Activated T-helper 1 cell treated with anti-CD3 and anti-CD28 coated beads, Interleukin-12 subunit alpha, Interleukin-12 subunit beta, Interleukin-2, Interleukin-4 antibody, amounts not matched to agents 30 ng/mL and 10 ng/mL and 1 ng/mL, durations not matched to agents 14 hours and 24 hours and 36 hours (primary cell): ENCODE results near the gene DPP8. TPM values are rescaled to one million over a fixed set of nuclear protein-coding genes. Genes with fewer than 3 reads are reported as not detected.

ENCODE experiments used
- DNase-seq: peaks from one replicate; pipeline ENCODE4 v3.0.0; 2021; ENCODE audit warnings: low spot score
- H3K27ac Mint-ChIP-seq: one replicate; pipeline ENCODE4 v1.8.0; 2021; ENCODE audit warnings: mild to moderate bottlenecking, mixed read lengths
- H3K27me3 Mint-ChIP-seq: one replicate; pipeline ENCODE4 v1.8.0; 2022; ENCODE audit warnings: mild to moderate bottlenecking, moderate library complexity, mixed read lengths; ENCODE audit not compliant: insufficient read depth
- H3K36me3 Mint-ChIP-seq: one replicate; pipeline ENCODE4 v1.8.0; 2021; ENCODE audit warnings: low read depth, mixed read lengths
- H3K4me1 Mint-ChIP-seq: one replicate; pipeline ENCODE4 v1.8.0; 2021; ENCODE audit warnings: low read depth, mixed read lengths
- H3K4me3 Mint-ChIP-seq: one replicate; pipeline ENCODE4 v1.8.0; 2021; ENCODE audit warnings: mild to moderate bottlenecking, moderate library complexity, mixed read lengths
- H3K9me3 Mint-ChIP-seq: one replicate; pipeline ENCODE4 v1.8.0; 2021; ENCODE audit warnings: mixed read lengths
- intact Hi-C: fragments of 100-400 bp; cut with micrococcal nuclease; formaldehyde crosslinking; loops from one replicate; pipeline ENCODE4 v1.15.1; 2024
- total RNA-seq: library from RNA; stranded (reverse); gene quantifications from 2 replicates; pipeline ENCODE4 v1.2.3, GENCODE V29; 2022

DPP8 gene
- total RNA-seq, 1 donor from 2014 or later: 34.8 TPM

DNA sequence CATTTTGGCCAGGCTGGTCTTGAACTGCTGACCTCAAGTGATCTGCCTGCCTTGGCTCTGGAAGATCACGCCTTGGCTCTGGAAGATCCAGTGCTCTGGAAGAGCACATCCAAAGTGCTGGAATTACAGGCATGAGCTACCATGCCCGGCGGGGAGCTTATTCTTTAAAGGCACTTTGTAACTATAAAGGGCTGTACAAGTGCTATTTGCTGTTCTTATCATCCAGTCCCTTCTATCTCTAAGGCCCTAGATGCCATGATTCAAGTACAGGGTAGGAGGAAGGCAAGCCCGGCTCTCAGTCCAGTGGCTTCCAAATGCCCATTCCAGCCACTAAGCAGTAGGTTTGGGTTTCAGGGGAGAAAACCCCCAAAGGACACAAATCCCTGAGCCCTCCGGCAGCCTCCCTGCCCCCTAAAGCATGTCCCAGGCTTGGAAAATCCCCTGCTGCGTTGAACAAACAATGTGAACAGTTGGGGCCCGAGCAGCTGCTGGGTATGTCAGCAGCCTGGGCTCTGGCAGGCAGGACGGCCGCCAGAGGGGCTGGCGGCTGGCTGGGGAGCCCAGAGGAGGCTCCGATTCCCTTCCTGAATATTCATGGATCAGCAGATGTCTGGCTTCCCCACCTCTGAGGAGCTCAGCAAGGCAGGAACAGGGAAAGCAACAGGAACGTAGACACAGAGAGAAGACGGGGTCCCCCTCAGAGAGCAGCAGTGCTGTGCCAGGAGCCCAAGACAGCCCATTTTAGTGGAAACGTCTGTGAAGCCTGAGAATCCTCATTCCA is 102.5 kb downstream of the DPP8 start:
- H3K4me1 Mint-ChIP-seq: no peaks in the 10 kb centered on the region
- H3K9me3 Mint-ChIP-seq: no peaks in the 10 kb centered on the region
- H3K27ac Mint-ChIP-seq: no peak overlapping the region
- no peak overlapping the region for H3K4me3 Mint-ChIP-seq
- intact Hi-C loops: no loop called here
- H3K36me3 Mint-ChIP-seq: no peaks in the 10 kb centered on the region
- H3K27me3 Mint-ChIP-seq: peaks cover 37% of the 10 kb centered on the region
- DNase-seq: no peak

DNA sequence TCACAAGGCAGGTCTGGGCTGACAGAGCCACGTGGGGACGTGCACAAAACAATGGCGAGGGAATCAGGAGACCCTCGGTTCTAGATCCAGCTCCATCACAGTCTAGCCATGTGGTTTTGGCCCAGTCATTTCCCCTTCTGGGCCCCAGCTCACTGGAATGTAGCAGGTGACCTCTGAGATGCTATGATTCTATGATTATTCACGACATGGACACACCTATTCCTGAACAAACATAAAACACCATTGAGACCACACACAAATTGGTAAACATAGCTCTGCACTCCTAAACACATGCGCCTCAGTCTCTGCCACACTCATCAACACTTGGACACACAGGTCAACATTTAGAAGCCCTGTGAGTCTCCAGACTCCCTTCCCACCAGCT is 103.7 kb downstream of the DPP8 start:
- Mint-ChIP-seq H3K9me3 (no peaks in the 10 kb centered on the region), H3K27me3 (peaks cover 25% of the 10 kb centered on the region), H3K36me3 (no peaks in the 10 kb centered on the region), H3K4me3 (no peak overlapping the region), H3K27ac (no peak overlapping the region), H3K4me1 (peaks cover 8% of the 10 kb centered on the region)
- no peak for DNase-seq
- intact Hi-C loops: no loop called here

DNA sequence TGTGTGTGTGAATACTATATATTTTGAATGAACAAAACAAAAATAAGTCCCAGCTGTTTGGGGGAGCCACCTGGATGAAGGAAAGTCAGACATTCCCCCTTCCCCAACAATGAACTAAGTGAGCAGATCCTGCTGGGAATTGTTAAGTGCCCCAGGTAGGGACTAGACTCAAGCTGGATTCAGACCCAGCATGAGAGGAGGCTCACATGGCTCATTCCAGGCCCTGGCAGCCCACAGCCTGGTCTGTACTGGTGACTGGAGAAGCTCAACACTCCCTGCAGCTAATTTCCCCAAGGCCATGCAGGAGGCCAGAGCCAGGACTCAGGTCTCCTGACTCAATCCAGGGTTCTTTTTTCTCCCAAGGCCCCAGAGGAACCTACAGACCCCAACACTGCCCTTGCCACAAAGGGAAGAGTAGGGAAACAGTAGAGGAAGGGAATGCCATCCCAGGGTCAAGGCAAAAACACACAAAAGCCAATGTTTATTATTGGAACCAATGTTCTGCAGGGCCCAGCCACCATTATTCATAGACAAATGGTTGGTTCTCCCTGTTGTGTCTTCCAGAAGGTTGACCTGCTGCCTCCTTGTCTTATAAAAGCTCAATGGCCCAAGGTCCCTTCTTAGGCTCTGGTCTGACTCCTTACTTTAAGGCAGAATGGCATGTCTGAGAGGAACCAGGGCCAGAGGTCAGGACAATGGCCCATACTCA is 104.3 kb downstream of the DPP8 start:
- H3K36me3 Mint-ChIP-seq: no peaks in the 10 kb centered on the region
- peaks cover 8% of the 10 kb centered on the region for H3K4me1 Mint-ChIP-seq
- H3K27me3 Mint-ChIP-seq: peaks cover 22% of the 10 kb centered on the region

DNA sequence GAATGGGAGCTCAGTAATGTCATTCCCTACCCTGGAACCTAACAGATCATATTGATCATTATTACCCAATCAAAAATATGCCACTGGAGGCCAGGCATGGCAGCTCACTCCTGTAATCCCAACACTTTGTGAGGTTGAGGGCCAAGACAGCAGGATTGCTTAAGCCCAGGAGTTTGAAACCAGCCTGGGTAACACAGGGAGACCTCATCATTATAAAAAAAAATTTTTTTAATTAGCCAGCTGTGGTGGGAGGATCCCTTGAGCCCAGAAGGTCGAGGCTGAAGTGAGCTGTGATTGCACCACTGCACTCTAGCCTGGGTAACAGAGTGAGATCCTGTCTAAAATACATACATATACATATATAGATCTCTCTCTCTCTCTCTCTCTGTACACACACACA is 104.9 kb downstream of the DPP8 start:
- Mint-ChIP-seq H3K36me3 (no peaks in the 10 kb centered on the region), H3K4me1 (peaks cover 8% of the 10 kb centered on the region), H3K4me3 (no peak overlapping the region), H3K9me3 (no peaks in the 10 kb centered on the region), H3K27ac (no peak overlapping the region), H3K27me3 (peaks cover 23% of the 10 kb centered on the region)
- DNase-seq: no peak
- intact Hi-C loops: no loop called here

More for the DNA sequence above, 104.3 kb downstream of the DPP8 start:
- Mint-ChIP-seq H3K9me3 (no peaks in the 10 kb centered on the region), H3K27ac (no peak overlapping the region), H3K4me3 (no peak overlapping the region)
- intact Hi-C loops: no loop called here
- no peak for DNase-seq

DNA sequence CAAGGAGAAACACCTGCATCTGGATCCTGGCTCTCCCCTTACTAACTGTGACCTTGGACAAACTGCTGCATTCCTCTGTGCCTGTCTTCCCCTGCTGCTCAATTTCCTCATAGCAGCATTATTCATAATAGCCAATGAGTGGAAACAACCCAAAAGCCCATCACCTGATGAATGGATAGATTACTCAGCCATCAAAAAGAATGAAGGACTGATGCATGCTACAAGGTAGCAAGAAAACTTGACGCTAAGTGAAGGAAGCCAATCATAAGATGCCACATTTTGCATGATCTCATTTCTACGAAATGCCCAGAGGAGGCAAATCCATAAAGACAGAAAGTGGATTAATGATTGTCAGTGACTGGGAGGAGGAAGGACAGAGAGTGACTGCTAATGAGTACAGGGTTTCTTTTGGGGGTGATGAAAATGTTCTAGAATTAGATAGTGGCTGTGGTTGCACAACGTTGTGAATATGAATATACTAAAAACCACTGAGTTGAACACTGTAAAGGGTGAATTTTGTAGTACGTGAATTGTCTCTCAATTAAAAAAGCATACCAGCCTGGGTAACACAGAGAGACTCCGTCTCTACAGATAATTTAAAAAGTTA is 105.9 kb downstream of the DPP8 start:
- Mint-ChIP-seq H3K9me3 (no peaks in the 10 kb centered on the region), H3K36me3 (no peaks in the 10 kb centered on the region), H3K27me3 (peaks cover 20% of the 10 kb centered on the region), H3K4me1 (peaks cover 8% of the 10 kb centered on the region), H3K27ac (no peak overlapping the region), H3K4me3 (no peak overlapping the region)
- DNase-seq: no peak
- intact Hi-C loops: no loop called here

DNA sequence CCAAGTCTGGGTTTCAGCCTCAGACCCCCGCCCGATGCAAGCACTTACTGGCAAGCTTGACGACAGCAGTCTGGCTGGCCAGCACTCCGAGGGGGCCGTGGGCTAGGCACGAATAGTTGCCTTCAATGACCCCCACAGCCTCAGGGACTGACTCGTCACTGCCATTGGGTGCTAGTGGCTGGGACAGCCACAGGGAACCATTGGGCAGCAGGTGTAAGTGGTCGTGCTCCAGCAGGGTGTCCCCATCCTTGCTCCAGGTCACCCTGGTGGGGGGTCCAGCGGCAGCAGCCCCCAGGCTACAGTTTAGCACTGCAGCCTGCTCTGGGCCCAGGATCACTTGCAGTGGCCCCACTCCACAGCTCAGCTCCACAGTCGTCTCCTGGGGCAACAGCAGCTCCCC is 106.5 kb downstream of the DPP8 start:
- Mint-ChIP-seq H3K9me3 (no peaks in the 10 kb centered on the region), H3K27ac (no peak overlapping the region), H3K4me1 (peaks cover 8% of the 10 kb centered on the region), H3K4me3 (no peak overlapping the region), H3K36me3 (no peaks in the 10 kb centered on the region), H3K27me3 (peaks cover 25% of the 10 kb centered on the region)
- intact Hi-C loops: no loop called here
- no peak for DNase-seq

DNA sequence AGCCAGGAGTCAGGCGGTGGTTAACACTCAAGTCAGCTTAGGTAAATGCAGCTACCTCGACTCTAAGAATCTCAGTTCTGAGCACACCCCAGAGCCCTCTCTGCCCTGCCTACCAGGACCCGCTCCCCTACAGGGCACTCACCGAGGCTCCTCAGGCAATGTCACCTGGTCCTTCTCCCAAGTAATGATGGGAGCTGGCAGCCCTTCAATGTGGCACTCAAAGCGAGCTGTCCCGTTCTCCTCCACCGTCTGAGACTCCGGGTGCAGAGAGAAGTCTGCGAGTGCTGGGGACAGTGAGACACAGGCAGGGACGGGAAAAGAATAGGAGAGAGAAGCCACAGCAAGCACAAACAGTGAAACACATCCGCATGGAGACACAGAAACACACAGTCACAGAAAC is 107.5 kb downstream of the DPP8 start:
- Mint-ChIP-seq H3K4me3 (no peak overlapping the region), H3K9me3 (no peaks in the 10 kb centered on the region), H3K27me3 (peaks cover 25% of the 10 kb centered on the region), H3K27ac (no peak overlapping the region), H3K4me1 (peaks cover 8% of the 10 kb centered on the region), H3K36me3 (no peaks in the 10 kb centered on the region)
- DNase-seq: no peak
- intact Hi-C loops: no loop called here

DNA sequence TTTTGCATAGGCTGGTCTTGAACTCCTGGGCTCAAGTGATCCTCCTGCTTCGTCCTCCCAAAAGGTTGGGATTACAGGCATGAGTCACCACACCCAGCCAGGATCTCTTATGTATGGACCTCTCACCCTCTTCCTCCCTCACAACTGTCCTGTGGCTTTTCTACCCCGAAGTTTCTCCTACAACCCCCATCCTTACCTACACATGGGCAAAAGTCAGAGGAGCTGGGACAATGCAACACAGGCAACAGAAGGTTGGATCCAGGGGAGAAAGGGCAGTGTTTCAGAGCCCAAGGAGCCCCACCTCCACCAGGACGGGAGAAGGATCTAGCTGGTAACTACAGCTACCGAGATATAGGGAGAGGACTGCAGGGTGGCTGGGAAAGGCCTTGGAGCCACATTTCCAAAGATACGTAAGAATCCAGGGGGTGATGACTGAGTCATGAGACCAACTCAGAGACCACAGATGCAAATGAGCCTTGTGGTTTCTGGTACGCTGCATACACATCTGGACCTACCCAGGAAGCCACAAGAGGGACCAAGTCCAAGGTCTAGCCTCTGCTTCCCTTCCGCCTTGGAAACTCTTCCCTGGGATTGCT is 108.4 kb downstream of the DPP8 start:
- no peak overlapping the region for H3K4me3 Mint-ChIP-seq
- peaks cover 19% of the 10 kb centered on the region for H3K27me3 Mint-ChIP-seq
- H3K36me3 Mint-ChIP-seq: no peaks in the 10 kb centered on the region
- intact Hi-C loops: no loop called here
- DNase-seq: no peak
- no peak overlapping the region for H3K27ac Mint-ChIP-seq
- peaks cover 8% of the 10 kb centered on the region for H3K4me1 Mint-ChIP-seq
- H3K9me3 Mint-ChIP-seq: no peaks in the 10 kb centered on the region

DNA sequence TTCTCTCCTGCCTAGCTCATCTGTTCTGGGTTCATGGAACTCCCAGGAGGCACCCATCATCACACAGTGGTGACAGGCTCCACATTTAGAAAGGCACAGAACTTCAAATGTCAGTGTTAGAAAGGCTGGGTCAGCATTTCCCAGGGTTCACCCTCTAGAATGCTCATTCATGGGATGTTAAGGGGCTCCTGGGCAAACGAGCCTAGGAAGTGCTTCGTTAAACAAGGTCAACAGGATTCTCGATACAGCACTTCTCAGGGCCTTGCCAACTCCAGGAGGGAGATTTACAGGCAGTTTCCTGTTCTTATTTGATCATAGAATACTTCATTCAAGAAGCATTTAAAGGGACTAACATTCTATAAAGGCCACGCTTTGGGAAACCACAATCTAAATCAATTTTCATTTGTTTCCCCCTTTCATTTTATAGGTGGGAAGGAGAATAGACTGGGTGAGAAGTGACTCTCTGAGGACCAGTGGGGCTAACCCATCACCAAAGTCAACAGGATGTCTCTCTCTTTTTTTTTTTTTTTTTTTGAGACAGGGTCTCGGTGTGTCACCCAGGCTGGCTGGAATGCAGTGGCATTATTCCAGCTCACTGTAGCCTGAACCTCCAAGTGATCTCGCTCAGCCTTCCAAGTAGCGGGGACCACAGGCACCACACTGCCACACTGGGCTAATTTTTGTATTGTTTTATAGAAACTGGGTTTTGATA is 109.0 kb downstream of the DPP8 start:
- no peak for DNase-seq

DNA sequence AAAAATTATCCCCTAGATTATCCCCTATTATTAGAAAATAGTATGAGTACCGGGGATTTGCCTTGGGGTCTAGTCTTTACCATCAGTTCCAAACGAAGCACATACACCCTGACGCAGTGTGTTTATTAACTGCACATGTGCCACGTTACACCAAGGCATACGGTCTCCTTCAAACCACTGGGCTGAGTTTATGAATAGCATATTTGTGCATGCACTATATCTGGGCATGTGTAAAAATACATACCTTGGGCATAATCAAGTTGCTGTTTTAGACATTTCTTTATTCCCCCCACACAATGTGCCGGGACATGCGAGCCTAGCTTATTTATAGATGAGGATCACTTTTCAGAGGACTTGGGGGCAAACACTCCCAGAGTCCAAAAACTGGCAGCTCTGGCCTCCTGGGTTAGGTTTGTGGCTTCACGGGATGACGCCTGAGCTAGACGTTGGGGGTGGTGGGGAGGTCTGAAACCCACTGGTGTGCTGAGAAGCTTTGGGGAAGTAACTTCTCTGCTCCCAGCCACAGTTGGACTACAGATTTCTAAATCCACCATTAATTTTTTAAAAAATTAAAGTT is 111.0 kb downstream of the DPP8 start:
- intact Hi-C loops: no loop called here
- no peak for DNase-seq
- Mint-ChIP-seq H3K36me3 (no peaks in the 10 kb centered on the region), H3K4me1 (peaks cover 8% of the 10 kb centered on the region), H3K27me3 (peaks cover 19% of the 10 kb centered on the region), H3K9me3 (no peaks in the 10 kb centered on the region), H3K4me3 (no peak overlapping the region), H3K27ac (no peak overlapping the region)

More for the DNA sequence above, 109.0 kb downstream of the DPP8 start:
- peaks cover 8% of the 10 kb centered on the region for H3K4me1 Mint-ChIP-seq
- H3K36me3 Mint-ChIP-seq: no peaks in the 10 kb centered on the region
- H3K4me3 Mint-ChIP-seq: no peak overlapping the region
- H3K9me3 Mint-ChIP-seq: no peaks in the 10 kb centered on the region
- H3K27me3 Mint-ChIP-seq: peaks cover 20% of the 10 kb centered on the region
- intact Hi-C loops: no loop called here
- H3K27ac Mint-ChIP-seq: no peak overlapping the region

DNA sequence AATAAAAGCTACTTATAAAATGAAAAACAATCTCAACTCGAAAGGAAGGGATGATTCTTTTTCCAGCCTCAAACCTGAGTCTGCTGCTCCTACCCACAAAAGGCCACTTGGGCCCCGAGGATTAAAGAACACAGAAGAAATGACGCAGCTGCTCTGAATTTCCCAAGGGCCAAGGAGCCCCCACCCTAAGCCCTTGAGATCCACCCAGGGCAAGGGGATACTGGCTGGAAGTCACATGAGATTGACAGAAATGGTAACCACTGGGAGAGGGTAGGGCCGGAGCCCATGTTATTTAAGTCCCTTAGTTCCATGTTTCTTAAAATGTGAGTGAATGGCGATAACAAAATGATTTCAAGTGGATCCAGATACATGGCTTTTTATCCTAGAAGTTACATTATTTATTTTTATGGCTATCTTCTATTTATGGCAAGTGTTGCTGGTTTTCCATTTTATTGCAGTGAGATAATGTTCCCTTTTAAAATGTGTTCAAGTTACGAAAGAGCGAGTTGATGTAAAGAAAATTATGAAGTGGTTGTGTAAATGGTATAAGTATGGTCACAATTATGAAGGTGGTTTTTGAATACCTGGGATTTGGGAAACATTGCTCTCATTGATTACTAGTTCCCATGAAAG is 111.6 kb downstream of the DPP8 start:
- no peak for DNase-seq
- Mint-ChIP-seq H3K27me3 (peaks cover 21% of the 10 kb centered on the region), H3K27ac (no peak overlapping the region), H3K4me1 (peaks cover 8% of the 10 kb centered on the region), H3K36me3 (no peaks in the 10 kb centered on the region), H3K9me3 (no peaks in the 10 kb centered on the region), H3K4me3 (no peak overlapping the region)
- intact Hi-C loops: no loop called here
